Motor neuron (in vitro differentiated cells): ENCODE data around the gene DENND1A. TPM values are rescaled to one million over a fixed set of nuclear protein-coding genes. Genes with fewer than 3 reads are reported as not detected.

Experiments
- ATAC-seq, 8 experiments: fragments of 200-7000 bp; cut with Tn5 transposase; replicated peaks in 6 of 8; 2 replicates each; pipeline ENCODE4 v1.8.0; 2021; ENCODE audit warnings: mild to moderate bottlenecking in 8 of 8, moderate library complexity in 8 of 8
- H3K27ac ChIP-seq, 2 donors: fragments of 250-450 bp; sonication (Bioruptor Pico); 2 replicates each; pipeline ENCODE4 v1.9.0; 2021; ENCODE audit warnings: antibody characterized with exemption in 2 of 2, mild to moderate bottlenecking in 2 of 2, moderate library complexity in 1 of 2
- H3K4me1 ChIP-seq, 2 donors: fragments of 250-450 bp; sonication (Bioruptor Pico); replicated peaks in 1 of 2; 2 replicates each; pipeline ENCODE4 v1.6.1; 2021; ENCODE audit warnings: antibody characterized with exemption in 2 of 2, mild to moderate bottlenecking in 2 of 2, moderate library complexity in 1 of 2
- H3K4me3 ChIP-seq, 5 donors: fragments of 250-450 bp; sonication (Bioruptor Pico); 2 replicates each; pipeline ENCODE4 v1.9.0; 2021; ENCODE audit warnings: antibody characterized with exemption in 5 of 5, mild to moderate bottlenecking in 5 of 5, moderate library complexity in 4 of 5
- WGBS, 10 experiments: fragments of 450-650 bp; shearing (Covaris generic); methylation state at CpG; one replicate each; pipeline ENCODE4 v1.0.0; 2022; 5-methylcytosine and 5-hydroxymethylcytosine counted together
- in situ Hi-C, 9 experiments: fragments of 400-800 bp; cut with MboI; loops; one replicate each; pipeline ENCODE4 v1.15.0; 2021; ENCODE audit warnings: low sequenced_read_pairs in 9 of 9, low pct_unique_long_range_greater_than_20kb in 2 of 9; ENCODE audit not compliant: unreplicated experiment in 9 of 9
- total RNA-seq, 8 experiments: library from RNA; unstranded; fragments of 300-600 nt; gene quantifications; 2 replicates each; pipeline versions ENCODE4 v1.2.3 to v1.2.4, GENCODE V29; 2022

DENND1A gene
- total RNA-seq, 8 experiments from 2014 or later, result 9.2 to 27.8 (median 13.8) TPM

- in situ Hi-C loops, result no loop called here
- peak in 3 of 8 experiments; percentile 26 to 45 (median 38) for ATAC-seq
- Histone ChIP-seq H3K4me1 (peaks cover 35 to 50% of the 10 kb centered on the region in 2 donors), H3K4me3 (no peak overlapping the region), H3K27ac (peak overlapping the region in 1 of 2 donors; percentile 1)
- WGBS, 10 experiments, result 44 to 100% (median 71%) methylated on average over 1 to 9 of the region's 9 CpGs
These were observed 481.8 kb downstream of the DENND1A start for GRCh38 chr9:123447934-123448646.

- in situ Hi-C loops, result no loop called here
- H3K4me3 ChIP-seq, result no peak overlapping the region
- 17 to 90% (median 74%) methylated on average over 1 to 6 of the region's 10 CpGs for WGBS, 10 experiments
- ATAC-seq, result peak in 3 of 8 experiments; percentile 100
- H3K4me1 ChIP-seq, result peaks cover 33 to 48% of the 10 kb centered on the region in 2 donors
- H3K27ac ChIP-seq, result no peak overlapping the region
These were observed 483.8 kb downstream of the DENND1A start for GRCh38 chr9:123445981-123446610.

DNA sequence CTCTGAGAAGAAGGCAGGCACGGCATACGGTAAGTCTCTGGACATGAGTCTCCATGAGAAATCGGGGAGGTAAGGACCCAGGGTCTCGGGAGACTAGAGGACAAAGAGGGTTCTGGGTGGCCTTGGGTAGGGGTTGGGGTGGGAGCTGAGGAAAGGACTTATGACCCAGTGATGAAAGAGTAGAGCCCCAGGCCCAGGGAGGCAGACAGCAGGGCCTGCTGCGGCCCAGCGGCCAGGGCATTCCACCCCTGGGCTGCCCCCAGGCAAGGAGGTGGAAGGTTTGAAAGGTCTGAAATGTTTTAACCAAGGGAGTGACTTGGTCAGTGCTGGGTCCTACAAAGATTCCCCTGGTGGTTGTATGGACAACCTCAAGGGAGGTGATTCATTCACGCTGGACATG lies 484.8 kb downstream of the DENND1A start:
- no peak overlapping the region for H3K27ac ChIP-seq
- peaks cover 28 to 45% of the 10 kb centered on the region in 2 donors for H3K4me1 ChIP-seq
- ATAC-seq, result no peak
- in situ Hi-C loops, result no loop called here
- no peak overlapping the region for H3K4me3 ChIP-seq
- WGBS, 10 experiments, result 94 to 100% (median 100%) methylated on average over 1 to 3 of the region's 7 CpGs; no CpG with 5 or more reads in 6 of the 10 experiments

GRCh38 chr9:123441769-123442168 lies 488.2 kb downstream of the DENND1A start:
- no peak overlapping the region for H3K4me3 ChIP-seq
- H3K27ac ChIP-seq, result no peak overlapping the region
- peaks cover 33 to 36% of the 10 kb centered on the region in 2 donors for H3K4me1 ChIP-seq
- no peak for ATAC-seq
- in situ Hi-C loops, result no loop called here

GRCh38 chr9:123440256-123440655 lies 489.7 kb downstream of the DENND1A start:
- in situ Hi-C loops, result no loop called here
- H3K4me1 ChIP-seq, result peaks cover 45 to 48% of the 10 kb centered on the region in 2 donors
- no peak overlapping the region for H3K4me3 ChIP-seq
- H3K27ac ChIP-seq, result peak overlapping the region; percentile 77 to 89
- ATAC-seq, result no peak
- 78 to 100% (median 93%) methylated on average over 2 to 8 of the region's 11 CpGs; no CpG with 5 or more reads in 5 of the 10 experiments for WGBS, 10 experiments

- Histone ChIP-seq H3K4me3 (no peak overlapping the region), H3K4me1 (peaks cover 56 to 58% of the 10 kb centered on the region in 2 donors), H3K27ac (peak overlapping the region; percentile 77 to 89)
- 0 to 66% (median 10%) methylated on average over 1 to 4 of the region's 4 CpGs; no CpG with 5 or more reads in 3 of the 10 experiments for WGBS, 10 experiments
- ATAC-seq, result peak in 6 of 8 experiments; percentile 33 to 66 (median 60)
- in situ Hi-C loops, result no loop called here
These were observed 491.1 kb downstream of the DENND1A start for GRCh38 chr9:123438821-123439220.

- Histone ChIP-seq H3K27ac (peak overlapping the region; percentile 77 to 89), H3K4me3 (no peak overlapping the region), H3K4me1 (peaks cover 58 to 60% of the 10 kb centered on the region in 2 donors)
- WGBS, 10 experiments, result 0 to 100% (median 0%) methylated on average over 1 to 5 of the region's 8 CpGs; no CpG with 5 or more reads in 5 of the 10 experiments
- ATAC-seq, result peak; percentile 83 to 95 (median 92)
- in situ Hi-C loops, result no loop called here
These were observed 491.6 kb downstream of the DENND1A start for GRCh38 chr9:123438321-123438720.

- ATAC-seq, result no peak
- 83 to 100% (median 95%) methylated on average over 1 to 6 of the region's 8 CpGs; no CpG with 5 or more reads in 5 of the 10 experiments for WGBS, 10 experiments
- Histone ChIP-seq H3K27ac (no peak overlapping the region), H3K4me3 (no peak overlapping the region), H3K4me1 (peaks cover 58 to 60% of the 10 kb centered on the region in 2 donors)
- in situ Hi-C loops, result no loop called here
These were observed 492.7 kb downstream of the DENND1A start for GRCh38 chr9:123437201-123437600.

DNA sequence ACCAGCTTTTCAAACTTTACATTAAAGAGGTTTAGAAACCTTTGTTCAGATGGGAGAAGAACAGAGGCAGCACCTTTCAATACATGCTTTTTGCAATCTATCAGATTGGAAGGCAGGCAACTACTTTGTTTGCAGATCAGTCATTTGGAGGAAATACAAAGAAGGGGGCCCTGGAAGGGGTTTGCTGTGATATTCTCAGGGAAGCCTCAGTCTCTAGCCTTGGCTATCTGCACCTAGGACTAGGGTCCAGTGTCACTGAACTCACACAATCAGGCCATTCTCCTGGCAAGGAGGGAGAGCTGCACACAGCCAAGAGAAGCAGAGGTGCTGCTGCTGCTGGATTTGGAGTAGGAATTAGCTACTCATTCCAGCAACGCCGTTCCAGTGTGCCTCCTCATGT lies 494.5 kb downstream of the DENND1A start:
- Histone ChIP-seq H3K4me1 (peaks cover 54 to 57% of the 10 kb centered on the region in 2 donors), H3K4me3 (no peak overlapping the region), H3K27ac (peak overlapping the region in 1 of 2 donors; percentile 31)
- in situ Hi-C loops, result no loop called here
- WGBS, 10 experiments, result 65 to 100% methylated on average over 1 to 2 of the region's 2 CpGs; no CpG with 5 or more reads in 8 of the 10 experiments
- no peak for ATAC-seq

DNA sequence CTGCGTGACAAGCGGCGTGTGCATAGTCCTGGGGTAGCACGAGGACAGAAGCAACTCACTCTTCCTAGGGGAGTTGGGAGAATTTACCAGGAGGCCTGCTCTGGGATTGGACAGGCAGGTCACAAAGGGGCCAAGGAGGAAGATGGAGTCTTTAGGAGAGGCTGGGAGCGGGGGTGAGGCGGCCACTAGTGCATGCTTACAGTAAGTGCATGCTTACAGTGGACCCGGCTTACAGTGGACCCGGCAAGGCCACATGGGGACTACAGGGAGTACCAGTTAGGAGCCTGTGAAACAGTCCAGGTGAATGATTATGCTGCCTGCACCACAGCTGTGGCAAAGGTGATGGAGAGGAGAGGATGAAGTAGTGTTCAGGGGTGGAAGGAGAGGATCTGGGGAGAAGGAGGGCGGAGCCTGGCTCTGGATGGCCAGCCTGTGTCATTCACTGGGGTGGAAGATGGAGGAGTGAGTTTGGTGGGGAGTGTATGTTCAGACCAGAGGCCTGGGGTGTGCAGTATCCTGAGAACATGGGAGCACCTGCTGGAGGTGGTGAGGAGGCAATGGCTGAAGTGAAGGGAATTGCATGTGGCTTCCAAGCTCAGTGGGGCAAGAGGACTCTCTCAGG lies 495.2 kb downstream of the DENND1A start:
- in situ Hi-C loops, result no loop called here
- peak in 6 of 8 experiments; percentile 25 to 53 (median 32) for ATAC-seq
- no peak overlapping the region for H3K4me3 ChIP-seq
- no peak overlapping the region for H3K27ac ChIP-seq
- H3K4me1 ChIP-seq, result peaks cover 47 to 49% of the 10 kb centered on the region in 2 donors
- WGBS, 10 experiments, result 60 to 100% (median 81%) methylated on average over 1 to 9 of the region's 9 CpGs; no CpG with 5 or more reads in 2 of the 10 experiments

DNA sequence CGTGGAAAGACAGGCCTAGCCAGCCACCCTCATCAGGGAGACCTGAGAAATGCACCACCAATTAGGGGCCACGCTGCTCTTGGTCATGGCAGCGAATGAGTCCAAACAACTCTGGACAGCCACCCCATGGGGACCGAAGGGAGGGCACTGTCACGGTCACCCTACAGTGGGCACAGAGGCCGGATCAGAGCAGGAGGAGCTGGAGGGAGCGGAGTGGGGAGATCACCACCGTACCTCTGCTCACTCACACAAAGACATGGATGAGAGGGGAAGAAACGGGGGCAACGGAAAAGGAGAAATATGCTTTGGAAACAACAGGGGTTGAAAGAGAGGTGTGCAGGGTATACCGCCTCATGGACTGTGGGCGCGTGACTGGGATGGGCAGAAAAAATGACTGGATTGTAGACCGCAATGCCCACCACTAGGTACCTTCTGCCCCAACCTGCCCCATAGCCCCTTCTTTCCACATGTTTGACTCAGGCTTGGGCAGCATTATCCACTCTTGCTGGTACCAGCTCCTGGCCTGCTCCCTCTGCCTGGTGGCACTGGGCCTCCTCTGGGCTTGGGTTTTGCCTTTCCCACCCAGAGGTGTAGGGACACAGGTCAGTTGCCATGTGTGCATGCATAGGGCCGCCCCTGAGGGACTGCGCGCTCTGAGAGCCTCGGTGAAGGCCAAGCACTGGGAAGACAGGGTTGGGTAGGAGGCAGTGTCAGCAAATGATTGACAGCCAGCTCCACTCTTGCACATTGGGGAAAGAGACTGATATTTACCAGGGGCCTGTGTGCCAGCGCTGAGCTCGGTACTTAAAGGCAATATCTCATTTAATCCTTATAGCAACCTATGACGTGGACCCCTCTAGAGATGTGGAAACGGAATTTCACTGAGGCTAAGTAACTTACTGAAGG lies 497.3 kb downstream of the DENND1A start:
- peaks cover 27 to 29% of the 10 kb centered on the region in 2 donors for H3K4me1 ChIP-seq
- 80 to 100% (median 91%) methylated on average over 1 to 10 of the region's 22 CpGs; no CpG with 5 or more reads in 1 of the 10 experiments for WGBS, 10 experiments
- ATAC-seq, result no peak
- no peak overlapping the region for H3K4me3 ChIP-seq
- in situ Hi-C loops, result no loop called here
- H3K27ac ChIP-seq, result no peak overlapping the region

DNA sequence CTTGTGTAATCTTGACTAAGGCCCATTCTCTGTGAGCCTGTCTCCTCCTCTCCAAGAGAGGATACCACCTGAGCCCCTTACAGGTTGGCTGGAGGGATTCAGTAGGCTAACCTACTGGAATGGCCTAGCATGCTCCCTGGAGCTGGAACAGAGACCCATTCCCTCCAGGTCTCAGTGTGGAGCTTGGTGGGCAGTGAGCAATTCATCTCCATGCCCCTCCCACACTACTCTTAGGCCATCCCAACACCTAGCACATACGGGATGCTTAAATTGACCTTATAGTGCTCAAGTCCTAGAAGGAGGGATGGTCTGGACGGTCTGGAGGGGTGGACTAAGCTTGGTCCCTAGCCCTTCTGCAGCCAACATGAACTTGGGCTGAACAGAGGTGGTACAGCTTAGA lies 498.3 kb downstream of the DENND1A start:
- in situ Hi-C loops, result no loop called here
- WGBS, 10 experiments, result 20 to 78% methylated on average over 1 to 2 of the region's 2 CpGs; no CpG with 5 or more reads in 8 of the 10 experiments
- H3K4me1 ChIP-seq, result peaks cover 23 to 26% of the 10 kb centered on the region in 2 donors

More for the DNA sequence above, 498.3 kb downstream of the DENND1A start:
- no peak overlapping the region for H3K4me3 ChIP-seq
- ATAC-seq, result no peak
- no peak overlapping the region for H3K27ac ChIP-seq
